Ishikawa (cell line): ENCODE data around the gene CHRNB1.

Experiments
- CEBPB ChIP-seq: IDR thresholded peaks from 2 replicates; pipeline ENCODE4 v1.6.1; 2012
- CREB1 ChIP-seq: IDR thresholded peaks from 2 replicates; pipeline ENCODE4 v1.6.1; 2012; ENCODE audit warnings: low read depth
- EGR1 ChIP-seq: IDR thresholded peaks from 2 replicates; pipeline ENCODE4 v1.6.1; 2012
- EP300 ChIP-seq: IDR thresholded peaks from 2 replicates; pipeline ENCODE4 v1.6.1; 2012; ENCODE audit warnings: borderline replicate concordance
- FOXM1 ChIP-seq: IDR thresholded peaks from 2 replicates; pipeline ENCODE4 v1.6.1; 2012; ENCODE audit warnings: low read depth, borderline replicate concordance
- NFIC ChIP-seq: IDR thresholded peaks from 2 replicates; pipeline ENCODE4 v1.6.1; 2012
- RAD21 ChIP-seq: IDR thresholded peaks from 2 replicates; pipeline ENCODE4 v1.6.1; 2012; ENCODE audit warnings: low read depth
- TAF1 ChIP-seq: IDR thresholded peaks from 2 replicates; pipeline ENCODE4 v1.6.1; 2012; ENCODE audit warnings: low read depth, mild to moderate bottlenecking
- TCF12 ChIP-seq: IDR thresholded peaks from 2 replicates; pipeline ENCODE4 v1.6.1; 2012; ENCODE audit warnings: low read depth
- TEAD4 ChIP-seq: IDR thresholded peaks from 2 replicates; pipeline ENCODE4 v1.6.1; 2012
- YY1 ChIP-seq: IDR thresholded peaks from 2 replicates; pipeline ENCODE4 v1.6.1; 2012; ENCODE audit warnings: low read depth
- ZBTB7A ChIP-seq: IDR thresholded peaks from 2 replicates; pipeline ENCODE4 v1.6.1; 2012; ENCODE audit warnings: low read depth
- TF ChIP-seq, protein P1 (sequence below): IDR thresholded peaks from 2 replicates; pipeline ENCODE4 v1.6.1; 2012
- TF ChIP-seq, protein P2 (sequence below): IDR thresholded peaks from 2 replicates; pipeline ENCODE4 v1.6.1; 2012
- TF ChIP-seq, protein P3 (sequence below): IDR thresholded peaks from 2 replicates; pipeline ENCODE4 v1.6.1; 2012; ENCODE audit warnings: low read depth, mild to moderate bottlenecking

Gene CHRNB1, protein sequence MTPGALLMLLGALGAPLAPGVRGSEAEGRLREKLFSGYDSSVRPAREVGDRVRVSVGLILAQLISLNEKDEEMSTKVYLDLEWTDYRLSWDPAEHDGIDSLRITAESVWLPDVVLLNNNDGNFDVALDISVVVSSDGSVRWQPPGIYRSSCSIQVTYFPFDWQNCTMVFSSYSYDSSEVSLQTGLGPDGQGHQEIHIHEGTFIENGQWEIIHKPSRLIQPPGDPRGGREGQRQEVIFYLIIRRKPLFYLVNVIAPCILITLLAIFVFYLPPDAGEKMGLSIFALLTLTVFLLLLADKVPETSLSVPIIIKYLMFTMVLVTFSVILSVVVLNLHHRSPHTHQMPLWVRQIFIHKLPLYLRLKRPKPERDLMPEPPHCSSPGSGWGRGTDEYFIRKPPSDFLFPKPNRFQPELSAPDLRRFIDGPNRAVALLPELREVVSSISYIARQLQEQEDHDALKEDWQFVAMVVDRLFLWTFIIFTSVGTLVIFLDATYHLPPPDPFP

DNA sequence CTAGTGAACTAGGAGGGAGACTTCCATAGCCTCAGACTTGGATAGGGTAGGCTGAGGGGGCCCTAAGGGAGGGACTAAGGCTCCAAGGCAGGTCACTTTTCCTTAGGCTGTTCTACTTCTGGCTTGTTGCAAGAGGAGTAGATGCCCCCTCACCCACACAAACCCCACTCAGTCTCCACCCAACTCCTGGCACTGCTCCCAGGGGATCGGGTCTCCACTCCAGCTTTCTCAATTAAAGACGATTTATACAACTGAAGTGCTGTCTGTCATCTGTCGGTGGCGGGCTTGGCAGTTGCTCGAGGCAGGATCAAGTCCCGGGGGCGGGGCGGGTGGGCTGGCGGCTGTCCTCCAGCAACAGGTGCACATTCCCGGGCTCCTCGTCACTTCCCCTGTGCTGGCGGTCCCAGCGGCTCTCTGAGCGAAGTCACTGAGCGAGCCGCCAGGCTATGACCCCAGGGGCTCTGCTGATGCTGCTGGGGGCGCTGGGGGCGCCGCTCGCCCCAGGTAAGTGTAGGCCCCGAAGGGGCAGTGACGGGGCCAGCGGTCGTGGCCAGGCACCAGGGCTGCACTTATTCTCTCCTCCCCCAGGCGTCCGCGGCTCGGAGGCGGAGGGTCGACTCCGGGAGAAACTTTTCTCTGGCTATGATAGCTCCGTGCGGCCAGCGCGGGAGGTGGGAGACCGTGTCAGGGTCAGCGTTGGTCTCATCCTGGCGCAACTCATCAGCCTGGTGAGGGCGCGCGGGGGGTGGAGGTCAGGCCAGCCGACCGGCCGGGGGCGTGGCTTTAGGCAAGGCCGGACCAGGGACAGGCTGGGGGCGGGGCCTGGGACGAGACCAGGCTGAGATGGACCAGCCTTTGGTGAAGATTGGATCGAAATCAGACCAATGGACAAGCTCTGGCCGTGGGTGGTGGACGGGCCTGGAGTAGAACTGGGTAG lies at the start of gene CHRNB1:
Gene CHRNB1 (plus strand): TSS at position 380 of the 937 bp plus-strand sequence. CDS start 67 bp downstream, at position 447.
- TF ChIP-seq TAF1 (no peak), RAD21 (no peak), EGR1 (no peak), FOXM1 (no peak), CREB1 (no peak), TCF12 (no peak), NFIC (no peak), ZBTB7A (no peak)
- TF ChIP-seq, protein P1, sequence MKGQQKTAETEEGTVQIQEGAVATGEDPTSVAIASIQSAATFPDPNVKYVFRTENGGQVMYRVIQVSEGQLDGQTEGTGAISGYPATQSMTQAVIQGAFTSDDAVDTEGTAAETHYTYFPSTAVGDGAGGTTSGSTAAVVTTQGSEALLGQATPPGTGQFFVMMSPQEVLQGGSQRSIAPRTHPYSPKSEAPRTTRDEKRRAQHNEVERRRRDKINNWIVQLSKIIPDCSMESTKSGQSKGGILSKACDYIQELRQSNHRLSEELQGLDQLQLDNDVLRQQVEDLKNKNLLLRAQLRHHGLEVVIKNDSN, result no peak
- TF ChIP-seq, protein P2, sequence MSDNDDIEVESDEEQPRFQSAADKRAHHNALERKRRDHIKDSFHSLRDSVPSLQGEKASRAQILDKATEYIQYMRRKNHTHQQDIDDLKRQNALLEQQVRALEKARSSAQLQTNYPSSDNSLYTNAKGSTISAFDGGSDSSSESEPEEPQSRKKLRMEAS, result no peak; the same call in 1 of the 2 replicates

DNA sequence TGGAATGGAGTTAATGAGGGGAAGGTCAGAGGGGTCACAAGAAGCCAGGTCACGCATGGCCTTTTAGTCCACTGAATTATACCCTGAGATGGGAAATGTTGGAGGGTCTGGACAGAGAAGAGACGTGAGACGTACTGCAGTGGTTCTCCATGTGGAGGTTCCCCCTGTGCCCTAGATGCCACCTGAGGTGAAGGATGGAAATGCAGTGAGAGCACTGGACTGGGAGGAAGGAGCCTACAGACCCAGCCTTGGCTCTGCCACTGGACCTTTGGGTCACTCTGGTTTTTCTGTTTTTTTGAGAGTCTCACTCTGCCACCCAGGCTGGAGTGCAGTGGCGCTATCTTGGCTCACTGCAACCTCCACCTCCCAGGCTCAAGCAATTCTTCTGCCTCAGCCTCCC lies 48.7 kb upstream of the CHRNB1 start:
- TF ChIP-seq TEAD4 (no peak), RAD21 (no peak), CREB1 (no peak), NFIC (no peak), EP300 (no peak), TCF12 (no peak), TAF1 (no peak), ZBTB7A (no peak), EGR1 (no peak), CEBPB (no peak), YY1 (no peak), FOXM1 (no peak)
- TF ChIP-seq, protein P2, result no peak
- TF ChIP-seq, protein P1, result no peak
- TF ChIP-seq, protein P3, sequence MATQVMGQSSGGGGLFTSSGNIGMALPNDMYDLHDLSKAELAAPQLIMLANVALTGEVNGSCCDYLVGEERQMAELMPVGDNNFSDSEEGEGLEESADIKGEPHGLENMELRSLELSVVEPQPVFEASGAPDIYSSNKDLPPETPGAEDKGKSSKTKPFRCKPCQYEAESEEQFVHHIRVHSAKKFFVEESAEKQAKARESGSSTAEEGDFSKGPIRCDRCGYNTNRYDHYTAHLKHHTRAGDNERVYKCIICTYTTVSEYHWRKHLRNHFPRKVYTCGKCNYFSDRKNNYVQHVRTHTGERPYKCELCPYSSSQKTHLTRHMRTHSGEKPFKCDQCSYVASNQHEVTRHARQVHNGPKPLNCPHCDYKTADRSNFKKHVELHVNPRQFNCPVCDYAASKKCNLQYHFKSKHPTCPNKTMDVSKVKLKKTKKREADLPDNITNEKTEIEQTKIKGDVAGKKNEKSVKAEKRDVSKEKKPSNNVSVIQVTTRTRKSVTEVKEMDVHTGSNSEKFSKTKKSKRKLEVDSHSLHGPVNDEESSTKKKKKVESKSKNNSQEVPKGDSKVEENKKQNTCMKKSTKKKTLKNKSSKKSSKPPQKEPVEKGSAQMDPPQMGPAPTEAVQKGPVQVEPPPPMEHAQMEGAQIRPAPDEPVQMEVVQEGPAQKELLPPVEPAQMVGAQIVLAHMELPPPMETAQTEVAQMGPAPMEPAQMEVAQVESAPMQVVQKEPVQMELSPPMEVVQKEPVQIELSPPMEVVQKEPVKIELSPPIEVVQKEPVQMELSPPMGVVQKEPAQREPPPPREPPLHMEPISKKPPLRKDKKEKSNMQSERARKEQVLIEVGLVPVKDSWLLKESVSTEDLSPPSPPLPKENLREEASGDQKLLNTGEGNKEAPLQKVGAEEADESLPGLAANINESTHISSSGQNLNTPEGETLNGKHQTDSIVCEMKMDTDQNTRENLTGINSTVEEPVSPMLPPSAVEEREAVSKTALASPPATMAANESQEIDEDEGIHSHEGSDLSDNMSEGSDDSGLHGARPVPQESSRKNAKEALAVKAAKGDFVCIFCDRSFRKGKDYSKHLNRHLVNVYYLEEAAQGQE, result no peak

DNA sequence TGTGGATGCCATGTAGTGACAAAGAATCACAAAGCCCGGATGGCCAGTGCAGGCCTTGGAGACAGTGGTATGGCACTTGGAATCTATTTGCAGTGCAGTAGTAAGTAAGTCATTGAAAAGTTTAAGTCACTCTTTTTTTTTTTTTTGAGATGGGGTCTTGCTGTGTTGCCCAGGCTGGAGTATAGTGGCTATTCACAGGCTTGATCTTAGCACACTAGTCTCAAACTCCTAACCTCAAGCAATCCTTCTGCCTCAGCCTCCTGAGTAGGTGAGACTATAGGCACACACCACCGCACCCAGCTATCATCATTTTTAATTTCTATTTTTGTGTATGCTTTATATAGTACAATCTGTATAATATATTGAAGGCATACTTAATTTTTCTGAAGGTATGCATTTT lies 46.2 kb upstream of the CHRNB1 start:
- TF ChIP-seq, protein P3, result no peak
- TF ChIP-seq, protein P2, result no peak
- no peak for TF ChIP-seq TCF12
- no peak for TF ChIP-seq CREB1
- no peak for TF ChIP-seq EP300
- TF ChIP-seq FOXM1, result no peak
- TF ChIP-seq, protein P1, result no peak
- TF ChIP-seq YY1, result no peak
- TF ChIP-seq TEAD4, result no peak
- no peak for TF ChIP-seq EGR1
- TF ChIP-seq ZBTB7A, result no peak
- no peak for TF ChIP-seq NFIC
- TF ChIP-seq RAD21, result no peak

DNA sequence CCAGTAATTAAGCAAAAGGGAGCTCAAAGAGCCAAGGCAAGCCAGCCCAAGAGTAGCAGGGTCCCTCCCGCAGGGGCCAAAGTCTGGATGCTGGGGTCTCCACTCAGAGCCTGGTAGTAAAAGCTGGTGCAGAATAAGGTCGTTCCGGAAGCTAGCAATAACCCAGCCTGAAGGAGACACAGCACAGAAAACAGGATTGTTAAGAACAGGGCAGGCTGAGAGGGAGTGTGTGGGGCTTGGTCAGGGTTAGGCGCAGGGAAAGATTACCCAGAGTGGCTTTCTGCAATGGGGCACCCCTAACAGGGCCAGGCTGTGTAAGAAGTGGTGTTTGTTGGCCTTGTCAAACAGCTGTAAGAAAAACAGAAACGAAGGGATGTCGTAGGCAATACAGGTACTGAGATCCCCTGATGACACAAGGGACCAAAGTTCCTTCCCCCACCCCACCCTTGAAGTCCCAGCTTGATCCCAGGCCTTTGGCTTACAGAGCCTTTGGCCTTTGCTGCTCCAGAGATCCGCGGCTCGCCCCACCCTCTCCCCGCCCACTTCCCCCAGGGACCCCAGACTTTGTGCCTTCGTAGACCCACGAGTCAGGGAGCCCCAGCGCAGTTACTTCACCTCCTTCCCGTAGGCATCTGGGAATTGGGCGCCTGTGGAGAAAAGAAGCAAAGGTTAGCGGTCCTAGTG lies 41.7 kb upstream of the CHRNB1 start:
- TF ChIP-seq CREB1 (no peak), EP300 (no peak), RAD21 (no peak), EGR1 (no peak), CEBPB (no peak), TEAD4 (no peak), ZBTB7A (no peak), NFIC (no peak), TAF1 (no peak), FOXM1 (no peak)
- TF ChIP-seq, protein P2, result no peak
